ENCODE results near the gene FAF2.
"Not testable (repeated sequence)": the region's sequence is repeated elsewhere in the genome, so short reads cannot be mapped to it uniquely, and the experiment has no call there.

FAF2 gene

DNA sequence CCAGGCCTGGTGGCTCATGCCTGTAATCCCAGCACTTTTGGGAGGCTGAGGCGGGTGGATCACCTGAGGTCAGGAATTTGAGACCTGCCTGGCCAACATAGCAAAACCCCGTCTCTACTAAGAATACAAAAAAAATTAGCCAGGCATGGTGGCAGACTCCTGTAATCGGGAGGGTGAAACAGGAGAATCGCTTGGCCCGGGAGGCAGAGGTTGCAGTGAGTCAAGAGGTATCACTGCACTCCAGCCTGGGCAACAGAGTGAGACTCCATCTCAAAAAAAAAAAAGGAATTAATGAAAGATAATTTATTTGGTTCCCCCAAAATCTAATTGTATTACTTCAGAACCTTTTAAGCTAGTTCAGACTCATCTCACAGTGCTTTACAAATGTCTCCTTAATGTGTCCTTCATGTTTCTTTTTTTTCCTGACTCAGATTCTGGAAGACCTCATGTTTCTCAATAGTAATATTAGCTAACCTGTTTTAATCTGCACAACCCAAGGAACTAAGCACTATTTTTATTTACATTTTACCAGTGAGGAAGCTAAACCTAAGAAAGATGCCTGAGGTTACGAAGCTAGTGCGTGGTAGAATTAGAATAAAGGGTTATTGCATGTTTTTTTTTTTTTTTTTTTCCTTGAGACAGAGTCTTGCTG, 15.1 kb downstream of the FAF2 start:
- no peak for DNase-seq

DNA sequence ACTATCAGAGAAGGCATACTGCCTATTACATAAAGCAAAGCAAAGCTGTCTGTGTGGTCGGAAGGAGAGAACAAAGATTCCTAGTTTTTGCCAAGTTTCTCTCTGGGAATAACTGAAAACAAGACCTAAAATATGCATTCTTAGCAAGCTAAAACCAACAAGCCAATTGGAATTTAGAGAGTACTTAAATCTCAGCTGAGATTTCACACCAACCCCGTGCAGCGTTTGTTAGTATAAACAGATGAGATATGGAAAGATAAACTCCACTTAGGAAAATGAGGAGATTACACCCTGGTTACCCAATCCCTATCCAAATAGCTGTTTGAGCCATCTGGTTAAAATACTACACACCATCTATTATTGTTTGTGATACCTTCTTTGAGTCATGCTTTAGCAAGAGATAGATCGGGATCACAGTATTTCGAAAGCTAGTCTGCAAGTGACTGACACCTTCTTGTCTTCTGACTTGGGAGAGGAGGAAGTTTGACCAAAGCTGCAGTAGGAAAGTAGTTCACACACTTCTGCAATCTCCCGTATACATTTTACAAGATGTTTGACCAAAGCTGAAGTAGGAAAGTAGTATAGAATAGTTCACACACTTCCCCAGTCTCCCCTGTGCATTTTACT, 18.2 kb downstream of the FAF2 start:
- no peak for DNase-seq

DNA sequence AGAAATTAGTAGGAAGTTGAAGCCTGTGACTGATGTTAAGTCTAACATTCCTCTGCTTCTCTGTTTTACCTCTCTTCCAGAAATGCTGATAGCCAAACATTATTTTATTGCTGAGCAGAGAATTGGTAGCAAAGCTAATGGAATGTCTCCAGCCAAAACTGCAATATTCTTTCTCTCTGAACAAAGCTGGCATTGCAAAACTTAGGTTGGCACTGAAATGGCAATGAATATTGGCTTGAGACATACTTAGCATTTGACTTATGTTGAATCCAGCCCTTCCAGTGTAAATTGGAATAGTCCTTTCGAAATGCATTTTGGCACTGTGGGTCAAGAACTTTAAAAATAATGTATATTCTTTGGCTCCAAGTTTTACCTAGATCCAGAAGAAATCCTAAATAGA, 21.1 kb downstream of the FAF2 start:
- no peak for DNase-seq

DNA sequence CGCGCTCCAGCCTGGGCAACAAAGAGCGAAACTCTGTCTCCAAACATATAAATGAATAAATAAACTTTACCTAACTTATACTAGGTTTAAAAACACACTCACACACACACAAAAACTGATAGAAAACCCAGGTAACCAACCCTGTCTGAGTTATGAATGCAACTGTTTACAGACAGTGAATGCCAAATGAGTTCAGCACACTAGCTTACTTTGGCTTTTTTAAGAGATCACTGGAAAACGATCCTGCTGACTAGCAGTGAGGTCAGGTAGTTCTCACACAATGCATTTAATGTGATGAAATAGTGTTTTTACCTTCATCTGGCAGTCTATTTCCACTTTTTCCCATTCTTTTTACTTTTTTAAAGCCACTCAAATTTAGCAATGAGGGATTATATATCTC, 22.4 kb downstream of the FAF2 start:
- no peak for DNase-seq

DNA sequence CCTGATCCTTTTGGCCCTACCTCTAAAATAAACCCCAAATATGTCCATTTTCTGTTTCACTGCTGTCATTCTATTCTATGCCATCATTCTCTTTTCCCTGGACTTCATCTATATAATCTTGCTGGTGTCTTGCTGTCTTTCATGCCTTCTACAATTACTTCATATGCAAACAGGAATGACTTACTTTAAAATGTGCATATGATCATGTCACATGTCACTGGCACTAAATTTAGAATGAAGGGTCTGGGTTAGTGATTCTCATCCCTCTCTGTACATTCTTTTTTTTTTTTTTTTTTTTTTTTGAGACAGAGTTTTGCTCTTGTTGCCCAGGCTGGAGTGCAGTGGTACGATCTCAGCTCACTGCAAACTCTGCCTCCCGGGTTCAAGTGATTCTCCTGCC, 22.9 kb downstream of the FAF2 start:
- no peak for DNase-seq

DNA sequence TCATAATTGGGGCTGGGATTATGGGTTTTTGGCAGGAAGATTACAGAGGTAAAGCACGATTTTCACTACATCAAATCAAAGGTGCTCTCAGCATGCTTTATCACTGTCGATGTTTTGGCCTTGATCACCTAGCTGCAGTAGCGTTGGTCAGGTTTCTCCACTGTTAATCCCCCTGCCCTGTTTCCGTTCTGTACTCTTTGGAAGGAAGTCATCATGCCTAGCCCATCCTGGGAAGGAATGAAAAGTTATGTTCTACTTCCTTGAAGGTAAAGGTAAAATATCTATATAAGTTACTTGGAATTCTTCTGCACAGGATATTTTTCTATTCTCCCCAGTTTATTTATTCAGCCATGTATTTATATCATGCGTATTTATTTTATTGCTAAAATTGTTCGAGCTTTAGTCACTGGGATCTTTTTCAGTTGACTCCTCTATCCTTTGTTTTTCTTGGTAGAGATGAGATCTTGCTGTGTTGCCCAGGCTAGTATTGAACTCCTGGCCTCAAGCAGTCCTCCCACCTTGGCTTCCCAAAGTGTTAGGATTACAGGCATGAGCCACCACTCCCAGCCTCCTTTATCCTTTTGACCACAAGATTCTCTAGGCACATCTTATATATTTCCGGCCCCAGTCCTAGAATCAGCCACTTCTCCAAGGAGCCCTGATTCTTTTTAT, 25.3 kb downstream of the FAF2 start:
- no peak for DNase-seq

DNA sequence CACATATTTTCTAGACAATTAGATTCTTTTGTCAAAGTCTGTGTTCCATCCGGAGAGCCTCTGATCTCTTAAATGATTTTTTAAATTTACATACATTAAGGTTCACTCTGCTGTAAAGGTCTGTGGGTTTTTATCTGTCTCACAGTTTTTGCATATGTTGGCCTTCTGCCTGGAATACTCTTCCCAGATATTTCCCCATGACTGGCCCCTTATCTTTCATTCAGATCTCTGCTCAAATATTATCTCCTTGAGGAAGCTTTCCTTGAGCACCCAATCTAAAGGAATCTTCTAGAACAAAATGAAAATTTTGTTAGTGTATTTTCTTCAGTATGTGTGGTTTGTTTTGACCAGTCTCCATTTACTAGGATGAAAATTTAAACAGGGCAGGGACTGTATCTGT, 26.3 kb downstream of the FAF2 start:
- no peak for DNase-seq

DNA sequence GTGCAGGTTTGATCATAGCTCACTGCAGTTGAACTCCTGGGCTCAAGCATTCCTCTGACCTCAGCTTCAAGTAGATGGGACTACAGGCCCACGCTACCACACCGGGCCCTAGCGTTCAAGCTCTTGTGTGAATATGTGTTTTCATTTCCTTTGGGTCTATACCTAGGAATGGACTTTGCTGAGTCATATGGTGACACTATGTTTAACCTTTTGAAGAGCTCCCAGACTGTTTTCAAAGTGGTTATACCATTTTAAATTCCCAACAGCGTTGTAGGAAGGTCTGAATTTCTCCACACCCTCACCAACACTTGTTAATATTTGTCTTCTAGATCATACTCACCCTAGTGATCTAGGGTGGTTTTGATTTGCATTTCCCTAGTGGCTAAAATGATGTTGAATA, 33.5 kb downstream of the FAF2 start:
- no peak for DNase-seq

DNA sequence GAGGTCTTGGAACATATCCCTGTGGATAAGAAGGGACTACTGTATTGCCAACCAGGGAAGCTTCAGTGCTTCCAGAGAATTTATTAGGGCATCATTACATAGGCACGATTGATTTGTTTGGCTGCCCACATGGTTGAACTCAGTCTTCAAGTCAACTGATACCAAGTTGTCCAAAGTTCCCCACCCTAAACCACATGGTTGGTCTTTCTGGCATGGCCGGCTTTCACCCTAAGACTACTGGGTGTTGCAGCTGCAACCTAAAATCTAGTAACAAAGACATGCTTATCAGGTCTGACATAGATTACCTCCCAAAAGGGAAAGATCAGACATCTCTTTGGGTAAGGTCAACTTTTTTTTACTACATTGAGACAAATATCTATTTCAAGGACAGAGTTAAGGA, 37.0 kb downstream of the FAF2 start:
- DNase-seq = no peak

DNA sequence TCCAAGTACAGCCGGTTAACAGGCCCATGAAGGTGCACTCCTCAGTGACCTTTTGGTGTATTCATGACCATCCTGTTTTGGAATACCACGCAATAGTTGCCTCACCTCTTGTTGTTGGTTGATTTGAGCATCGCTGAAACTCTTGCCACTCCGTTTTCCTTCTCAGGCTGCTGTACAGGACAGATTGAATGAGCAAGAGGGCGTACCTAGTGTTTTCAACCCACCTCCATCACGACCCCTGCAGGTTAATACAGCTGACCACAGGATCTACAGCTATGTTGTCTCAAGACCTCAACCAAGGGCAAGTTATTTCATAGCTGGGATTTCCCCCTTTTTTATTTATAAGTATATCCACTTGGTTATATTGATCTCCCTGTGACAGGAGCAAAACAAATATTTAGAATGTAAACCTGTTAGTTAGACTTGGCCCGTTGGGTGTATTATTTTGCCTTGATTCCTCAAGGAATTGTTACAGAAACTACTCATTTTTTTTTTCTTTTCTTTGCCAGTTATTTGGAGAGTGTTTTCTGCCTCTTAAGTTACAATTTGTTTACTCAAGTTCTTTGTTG, 38.1 kb downstream of the FAF2 start:
- no peak for DNase-seq

DNA sequence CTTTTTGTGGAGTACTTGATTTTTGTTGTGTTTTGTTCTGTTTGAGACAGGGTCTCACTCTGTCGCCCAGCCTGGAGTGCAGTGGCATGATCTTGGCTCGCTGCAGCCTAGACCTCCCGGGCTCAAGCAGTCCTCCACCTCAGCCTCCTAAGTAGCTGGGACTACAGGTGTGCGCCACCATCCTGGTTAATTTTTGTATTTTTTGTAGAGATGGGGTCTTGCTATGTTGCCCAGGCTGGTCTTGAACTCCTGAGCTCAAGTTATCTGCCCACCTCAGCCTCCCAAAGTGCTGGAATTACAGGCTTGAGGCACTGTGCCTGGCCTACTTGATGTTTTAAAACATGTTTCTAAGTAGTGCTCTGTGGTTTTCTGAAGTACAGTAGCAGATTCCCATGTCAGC, 39.0 kb downstream of the FAF2 start:
- not testable (repeated sequence) for DNase-seq

DNA sequence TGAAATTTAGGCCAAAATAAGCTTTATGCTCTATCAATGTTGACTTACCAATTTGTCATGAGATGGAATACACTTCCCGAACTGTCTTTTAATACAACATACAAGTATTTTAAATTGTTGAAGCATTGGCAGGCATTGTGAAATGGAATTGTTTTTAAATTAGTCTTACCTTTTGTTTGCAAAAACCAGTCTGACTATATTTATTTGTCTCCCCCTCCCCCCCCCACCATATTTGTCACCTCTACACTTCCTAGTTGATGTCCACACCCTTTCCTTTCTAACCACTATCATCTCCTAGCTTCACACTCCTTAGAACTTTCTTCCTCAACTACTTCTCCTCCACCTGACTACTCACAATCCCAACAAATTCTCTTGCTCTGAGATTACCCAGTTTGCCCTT, 40.9 kb downstream of the FAF2 start:
- no peak for DNase-seq

DNA sequence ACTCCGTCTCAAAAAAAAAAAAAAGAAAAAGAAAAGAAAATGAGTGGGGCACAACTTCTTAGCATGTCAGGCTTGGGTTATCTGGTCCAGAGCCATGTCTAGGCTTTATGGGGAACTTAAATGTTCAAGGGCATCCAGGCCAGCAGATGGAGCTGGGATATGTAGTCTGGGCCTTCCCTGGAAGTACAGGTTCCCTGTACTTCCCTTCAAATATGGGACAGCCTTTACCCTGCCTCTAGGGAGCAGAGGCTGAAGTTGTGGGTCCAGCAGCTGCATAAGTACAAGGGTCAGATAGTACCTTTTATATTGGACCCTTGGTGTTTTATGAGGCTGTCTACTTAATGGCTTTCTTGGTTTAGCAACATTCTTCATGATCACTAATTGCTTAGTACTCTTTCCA, 42.1 kb downstream of the FAF2 start:
- DNase-seq = no peak

DNA sequence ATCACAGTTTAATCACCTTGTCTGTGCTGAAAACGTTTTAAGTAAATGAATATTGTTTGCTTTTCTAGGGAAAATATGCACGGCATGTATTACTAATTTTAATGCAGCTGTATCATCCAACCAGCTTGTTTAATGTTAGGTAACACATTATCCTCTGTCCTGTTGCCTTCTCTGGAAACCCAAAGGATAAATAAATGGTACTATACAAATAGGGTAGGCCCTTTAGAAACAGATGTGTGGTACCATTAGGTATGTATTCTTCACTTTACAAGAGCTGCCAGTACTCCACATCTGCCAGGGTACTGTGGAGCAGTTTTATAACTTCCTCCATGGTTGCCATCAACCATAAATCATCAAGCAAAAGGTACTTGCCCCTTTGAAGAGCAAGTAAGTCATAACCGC, 42.9 kb downstream of the FAF2 start:
- no peak for DNase-seq

DNA sequence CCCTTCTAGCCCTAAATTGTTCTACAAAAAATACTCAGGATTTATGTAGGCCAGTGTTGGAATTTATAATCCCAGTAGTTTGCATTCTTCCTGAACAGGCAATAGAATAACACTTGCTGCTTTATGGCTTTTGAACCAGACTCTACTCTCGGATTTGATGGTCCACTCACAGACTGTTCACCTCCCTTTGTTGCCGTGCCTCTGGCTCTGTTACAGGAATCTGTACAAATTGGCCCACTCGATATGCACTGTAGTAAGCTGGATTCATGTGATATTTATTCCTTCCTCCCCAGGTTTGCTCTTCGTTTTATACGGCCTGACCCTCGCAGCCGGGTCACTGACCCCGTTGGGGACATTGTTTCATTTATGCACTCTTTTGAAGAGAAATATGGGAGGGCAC, 43.7 kb downstream of the FAF2 start:
- DNase-seq = no peak

DNA sequence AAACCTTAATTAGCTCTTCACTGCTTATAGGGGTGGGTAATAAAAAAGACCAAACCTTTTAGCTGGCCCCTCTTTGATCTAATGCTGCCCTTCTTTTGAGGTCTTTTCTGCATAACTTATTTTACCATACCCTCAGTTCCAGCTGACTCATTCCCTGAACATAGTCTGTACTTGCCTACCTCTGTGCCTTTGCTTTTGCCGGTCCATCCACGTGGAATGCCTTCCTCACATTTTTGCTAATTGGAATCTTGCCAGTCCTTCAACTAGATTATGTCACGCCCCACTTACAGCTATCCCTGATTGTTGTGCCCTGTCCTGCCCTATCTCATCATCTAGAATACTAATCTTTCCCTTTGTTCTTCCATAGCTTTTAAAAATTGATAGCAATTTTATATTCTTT, 44.2 kb downstream of the FAF2 start:
- no peak for DNase-seq

DNA sequence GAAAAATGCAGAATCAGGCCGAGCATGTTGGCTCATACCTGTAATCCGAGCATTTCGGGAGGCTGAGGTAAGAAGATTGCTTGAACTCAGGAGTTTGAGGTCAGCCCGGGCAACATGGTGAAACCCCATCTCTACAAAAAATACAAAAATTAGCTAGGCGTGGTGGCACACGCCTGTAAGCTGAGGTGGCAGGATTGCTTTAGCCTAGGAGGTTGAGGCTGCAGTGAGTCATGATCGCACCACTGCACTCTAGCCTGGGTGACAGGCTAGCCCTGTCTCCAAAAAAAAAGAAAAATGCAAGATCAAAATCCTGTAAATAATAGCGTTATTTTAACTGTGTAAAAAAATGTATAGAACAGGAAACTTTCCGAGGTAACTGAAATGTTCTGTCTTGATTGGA, 49.7 kb downstream of the FAF2 start:
- no peak for DNase-seq

DNA sequence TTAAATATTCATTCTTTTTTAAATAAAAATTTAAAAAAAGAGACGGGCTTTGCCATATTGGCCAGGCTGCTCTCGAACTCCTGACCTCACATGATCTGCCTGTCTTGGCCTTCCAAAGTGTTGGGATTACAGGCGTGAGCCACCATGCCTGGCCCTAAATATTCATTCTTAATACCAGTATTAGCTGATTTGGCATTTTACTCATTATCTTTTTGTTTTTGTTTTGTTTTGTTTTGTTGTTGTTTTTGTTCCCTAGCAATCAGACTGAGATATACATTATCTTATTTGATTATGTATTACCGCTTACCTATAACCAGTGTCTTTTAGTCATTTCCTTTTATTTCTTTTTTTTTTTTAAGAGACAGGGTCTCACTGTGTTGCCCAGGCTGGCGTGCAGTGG, 51.1 kb downstream of the FAF2 start:
- DNase-seq = no peak

DNA sequence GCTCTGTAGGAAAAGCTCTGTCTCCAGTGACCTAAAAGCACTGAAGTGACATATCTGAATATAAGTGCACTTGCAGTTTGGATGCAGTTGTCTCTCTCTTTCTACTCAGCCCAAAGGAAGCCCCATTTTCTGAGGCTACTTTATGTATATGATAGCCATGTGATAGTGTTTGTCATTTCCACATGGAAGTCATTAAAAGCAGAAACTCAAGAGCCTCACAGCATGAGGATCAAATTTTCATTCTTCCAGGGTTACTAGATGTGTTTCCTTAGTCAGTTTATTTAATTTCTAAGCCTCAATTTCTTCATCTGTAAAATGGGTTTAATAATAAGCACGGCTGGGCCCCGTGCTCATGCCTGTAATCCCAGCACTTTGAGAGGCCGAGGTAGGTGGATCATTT, 52.3 kb downstream of the FAF2 start:
- DNase-seq = no peak

DNA sequence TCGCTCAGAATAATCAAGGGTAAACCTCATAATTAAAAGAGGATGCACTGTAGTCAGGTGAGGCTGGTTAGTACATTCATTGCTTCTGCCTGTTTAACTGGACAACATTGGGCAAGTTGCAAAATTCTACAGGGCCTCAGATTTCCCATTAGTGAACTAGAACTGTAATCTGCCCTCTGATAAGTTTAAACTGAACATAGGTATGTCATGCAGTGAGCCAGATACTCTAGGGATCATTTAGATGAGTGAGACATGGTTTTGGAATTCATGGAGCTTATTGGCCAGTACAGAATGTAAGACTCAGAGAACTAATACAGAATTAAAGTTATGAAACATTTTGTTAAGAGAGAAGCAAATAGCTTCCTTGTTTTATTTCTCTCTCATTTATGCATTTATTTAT, 53.1 kb downstream of the FAF2 start:
- no peak for DNase-seq

DNA sequence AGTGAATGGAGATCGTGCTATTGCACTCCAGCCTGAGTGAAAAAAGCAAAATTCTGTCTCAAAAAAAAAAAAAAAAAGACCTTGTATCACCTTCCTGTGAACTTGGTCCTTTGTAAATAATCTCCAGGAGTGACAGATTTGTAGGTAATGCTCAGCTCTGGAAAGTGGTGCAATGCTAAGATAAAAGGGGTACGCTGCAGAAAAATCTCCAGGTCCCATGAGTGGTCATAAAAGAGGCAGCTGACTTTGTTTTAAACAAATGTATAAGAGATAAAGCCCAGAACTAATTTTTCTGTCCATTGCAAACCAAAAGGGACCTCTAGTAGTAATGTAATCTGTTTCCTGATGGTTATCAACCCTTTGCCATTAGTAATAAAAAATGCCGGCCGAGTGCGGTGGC, 55.3 kb downstream of the FAF2 start:
- no peak for DNase-seq

DNA sequence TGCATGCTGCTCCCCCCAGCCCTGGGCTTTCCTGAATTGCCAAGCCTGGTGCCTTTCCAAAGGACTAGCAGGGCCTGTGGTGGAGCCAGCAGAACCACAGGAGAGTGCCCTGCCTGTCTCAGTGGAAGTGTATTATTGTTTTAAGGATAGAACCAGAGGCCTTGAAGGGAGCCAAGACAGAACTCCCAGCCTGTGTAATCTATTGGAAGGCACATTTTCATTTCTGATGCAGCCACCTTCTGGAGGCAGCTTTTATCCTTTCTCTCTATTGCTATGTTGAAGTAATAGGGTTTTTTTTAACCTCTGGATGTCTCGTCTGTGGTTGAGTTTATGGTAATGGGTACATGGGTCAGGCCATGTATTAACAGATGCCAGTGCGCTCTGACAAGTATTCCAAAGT, 59.7 kb downstream of the FAF2 start:
- no peak for DNase-seq

DNA sequence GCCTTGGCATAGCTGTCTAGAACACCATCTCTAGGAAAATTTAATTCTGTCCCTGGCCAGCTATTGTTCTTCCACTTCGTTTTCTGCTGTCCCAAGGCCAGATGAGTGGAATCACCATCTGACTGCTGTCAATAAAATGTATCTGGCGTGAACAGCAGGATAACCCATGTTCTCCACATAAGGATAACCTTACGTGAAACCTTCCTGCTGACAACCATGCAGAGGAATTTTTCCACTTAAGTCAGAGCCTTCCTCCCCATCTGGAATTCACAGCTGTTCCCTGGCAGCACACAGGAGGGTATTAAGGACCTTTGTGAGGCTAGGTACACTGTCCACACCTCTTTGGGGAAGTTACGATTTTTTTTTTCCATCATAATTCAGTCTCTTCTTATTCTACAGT, 60.4 kb downstream of the FAF2 start:
- no peak for DNase-seq

DNA sequence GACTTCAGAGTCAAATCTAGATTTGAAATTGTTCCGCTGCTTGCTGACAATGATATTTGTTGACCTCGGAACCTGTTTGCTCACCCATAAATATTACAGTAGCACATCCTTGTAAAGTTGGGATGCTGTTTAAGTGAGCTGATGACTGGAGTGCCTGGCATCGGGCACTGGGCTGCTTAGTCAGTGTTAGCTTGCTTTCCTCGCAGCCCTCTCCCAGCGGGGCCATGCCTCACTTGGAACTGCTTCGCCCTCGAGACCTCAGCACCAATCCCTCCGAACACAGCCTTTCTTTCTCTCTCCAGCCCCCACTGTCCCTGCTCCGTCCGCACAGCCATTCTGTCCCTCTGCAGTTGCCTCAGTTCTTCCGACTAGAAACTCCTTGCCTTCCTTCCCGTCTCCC, 65.6 kb downstream of the FAF2 start:
- no peak for DNase-seq
